ENCODE results near the gene DHRS7B.

DNA sequence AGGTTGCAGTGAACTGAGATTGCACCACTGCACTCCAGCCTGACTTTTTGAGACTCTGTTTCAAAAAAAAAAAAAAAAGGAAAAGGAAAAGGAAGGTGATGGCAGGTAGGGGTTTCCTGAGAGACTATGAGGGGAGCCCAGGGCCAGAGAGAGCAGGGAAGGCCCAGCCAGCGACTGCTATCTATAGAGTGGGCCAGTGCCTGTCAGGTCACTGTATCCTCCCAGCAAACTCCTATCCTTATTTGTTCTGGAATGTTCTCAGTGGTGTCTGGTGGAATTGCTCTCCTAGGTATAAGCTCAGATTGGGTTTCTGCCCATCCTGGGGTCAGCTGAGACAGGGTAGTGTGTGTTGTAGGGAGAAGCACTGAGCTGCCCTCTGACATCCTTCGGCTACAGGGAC is 102.1 kb downstream of the DHRS7B start:
- TF ChIP-seq EZH2 (conservative IDR thresholded peaks at IDR 0.05; ENCODE audit: low read depth, low read length) (no peak), NFE2 (CRISPR knock-in tag; IDR thresholded peaks at IDR 0.05) (no peak), SIN3A (IDR thresholded peaks at IDR 0.05; ENCODE audit: borderline replicate concordance, low read depth, low read length) (no peak), RARG (CRISPR knock-in tag; IDR thresholded peaks at IDR 0.05; ENCODE audit: low read depth) (no peak), PAX8 (CRISPR knock-in tag; IDR thresholded peaks at IDR 0.05; ENCODE audit: borderline replicate concordance) (no peak)
- TF ChIP-seq, protein P1, sequence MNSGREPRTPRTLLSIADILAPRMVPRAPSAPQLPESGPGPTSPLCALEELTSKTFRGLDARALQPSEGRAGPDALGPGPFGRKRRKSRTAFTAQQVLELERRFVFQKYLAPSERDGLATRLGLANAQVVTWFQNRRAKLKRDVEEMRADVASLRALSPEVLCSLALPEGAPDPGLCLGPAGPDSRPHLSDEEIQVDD (CRISPR knock-in tag; IDR thresholded peaks at IDR 0.05; ENCODE audit: borderline replicate concordance): no peak
- TF ChIP-seq, protein P2, sequence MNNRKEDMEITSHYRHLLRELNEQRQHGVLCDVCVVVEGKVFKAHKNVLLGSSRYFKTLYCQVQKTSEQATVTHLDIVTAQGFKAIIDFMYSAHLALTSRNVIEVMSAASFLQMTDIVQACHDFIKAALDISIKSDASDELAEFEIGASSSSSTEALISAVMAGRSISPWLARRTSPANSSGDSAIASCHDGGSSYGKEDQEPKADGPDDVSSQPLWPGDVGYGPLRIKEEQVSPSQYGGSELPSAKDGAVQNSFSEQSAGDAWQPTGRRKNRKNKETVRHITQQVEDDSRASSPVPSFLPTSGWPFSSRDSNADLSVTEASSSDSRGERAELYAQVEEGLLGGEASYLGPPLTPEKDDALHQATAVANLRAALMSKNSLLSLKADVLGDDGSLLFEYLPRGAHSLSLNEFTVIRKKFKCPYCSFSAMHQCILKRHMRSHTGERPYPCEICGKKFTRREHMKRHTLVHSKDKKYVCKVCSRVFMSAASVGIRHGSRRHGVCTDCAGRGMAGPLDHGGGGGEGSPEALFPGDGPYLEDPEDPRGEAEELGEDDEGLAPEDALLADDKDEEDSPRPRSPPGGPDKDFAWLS (CRISPR knock-in tag; IDR thresholded peaks at IDR 0.05; ENCODE audit: borderline replicate concordance): no peak
